Measurements from ENCODE around the gene ATP8B1. TPM values are rescaled to one million over a fixed set of nuclear protein-coding genes. Genes with fewer than 3 reads are reported as not detected.

The ATP8B1 gene
- total and polyA plus RNA-seq, 9 of the 15 experiments (the other 6 are each of a cell fraction or from before 2014, with no cell fraction given) = 0.01 to 0.22 (median 0.03) TPM; not detected in 3

DNA sequence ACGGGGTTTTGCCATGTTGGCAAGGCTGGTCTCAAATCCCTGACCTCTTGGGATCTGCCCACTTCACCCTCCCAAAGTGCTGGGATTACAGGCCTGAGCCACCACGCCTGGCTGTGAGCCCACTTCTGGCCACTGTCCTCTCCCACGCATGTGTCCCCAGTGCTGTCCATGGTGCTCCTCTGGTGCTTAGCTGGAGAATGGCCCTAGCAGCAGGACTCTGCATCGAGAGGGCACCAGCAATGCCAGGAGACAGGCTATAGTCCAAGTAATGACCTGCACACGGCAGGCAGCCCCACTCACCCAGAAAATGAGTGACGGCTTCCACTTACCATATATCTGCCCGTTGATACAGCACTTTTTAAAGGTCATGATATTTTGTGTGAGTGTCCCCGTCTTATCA is 115.1 kb downstream of the ATP8B1 start (continued):
- TF ChIP-seq PTTG1 (tag; IDR thresholded peaks at IDR 0.05; ENCODE audit: low read depth) (no peak), NRF1 (conservative IDR thresholded peaks at IDR 0.05 in 1 of 2, IDR thresholded peaks at IDR 0.05 in 1 of 2) (peak in 1 of 2 experiments; percentile 15; a peak in 1 of 4 replicates), ZNF699 (CRISPR knock-in tag; IDR thresholded peaks at IDR 0.05; ENCODE audit: insufficient replicate concordance) (no peak), NFRKB (IDR thresholded peaks at IDR 0.05; ENCODE audit: low read depth) (no peak), STAT5A (IDR thresholded peaks at IDR 0.05; ENCODE audit: borderline replicate concordance, low read length) (no peak), SRSF1 (IDR thresholded peaks at IDR 0.05; ENCODE audit: low read depth, low read length) (no peak), ZNF217 (CRISPR knock-in tag; IDR thresholded peaks at IDR 0.05) (no peak), MTA2 (IDR thresholded peaks at IDR 0.05; ENCODE audit: low read depth) (no peak), ID3 (CRISPR knock-in tag; IDR thresholded peaks at IDR 0.05) (no peak), ID3 (tag; IDR thresholded peaks at IDR 0.05) (peak; percentile 84), ZNF124 (CRISPR knock-in tag; IDR thresholded peaks at IDR 0.05) (no peak), ZBTB43 (CRISPR knock-in tag; IDR thresholded peaks at IDR 0.05) (no peak), FOXK1 (CRISPR knock-in tag; IDR thresholded peaks at IDR 0.05; ENCODE audit: borderline replicate concordance) (no peak), HOMEZ (CRISPR knock-in tag; IDR thresholded peaks at IDR 0.05) (no peak), MNT (conservative IDR thresholded peaks at IDR 0.05) (0 out of 4 replicates have a peak, but pooled peaks of 1 of the 2 experiments have one; percentile 25), ZNF57 (CRISPR knock-in tag; IDR thresholded peaks at IDR 0.05) (no peak), ELF1 (tag; IDR thresholded peaks at IDR 0.05) (no peak)
- TF ChIP-seq, protein P1, sequence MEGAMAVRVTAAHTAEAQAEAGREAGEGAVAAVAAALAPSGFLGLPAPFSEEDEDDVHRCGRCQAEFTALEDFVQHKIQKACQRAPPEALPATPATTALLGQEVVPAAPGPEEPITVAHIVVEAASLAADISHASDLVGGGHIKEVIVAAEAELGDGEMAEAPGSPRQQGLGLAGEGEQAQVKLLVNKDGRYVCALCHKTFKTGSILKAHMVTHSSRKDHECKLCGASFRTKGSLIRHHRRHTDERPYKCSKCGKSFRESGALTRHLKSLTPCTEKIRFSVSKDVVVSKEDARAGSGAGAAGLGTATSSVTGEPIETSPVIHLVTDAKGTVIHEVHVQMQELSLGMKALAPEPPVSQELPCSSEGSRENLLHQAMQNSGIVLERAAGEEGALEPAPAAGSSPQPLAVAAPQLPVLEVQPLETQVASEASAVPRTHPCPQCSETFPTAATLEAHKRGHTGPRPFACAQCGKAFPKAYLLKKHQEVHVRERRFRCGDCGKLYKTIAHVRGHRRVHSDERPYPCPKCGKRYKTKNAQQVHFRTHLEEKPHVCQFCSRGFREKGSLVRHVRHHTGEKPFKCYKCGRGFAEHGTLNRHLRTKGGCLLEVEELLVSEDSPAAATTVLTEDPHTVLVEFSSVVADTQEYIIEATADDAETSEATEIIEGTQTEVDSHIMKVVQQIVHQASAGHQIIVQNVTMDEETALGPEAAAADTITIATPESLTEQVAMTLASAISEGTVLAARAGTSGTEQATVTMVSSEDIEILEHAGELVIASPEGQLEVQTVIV (CRISPR knock-in tag; IDR thresholded peaks at IDR 0.05; ENCODE audit: borderline replicate concordance) = no peak
